ENCODE measurements around the gene FNDC11. TPM values are rescaled to one million over a fixed set of nuclear protein-coding genes. Genes with fewer than 3 reads are reported as not detected.

Gene FNDC11
- total and polyA plus RNA-seq, 2 of the 13 experiments (the other 11 are each of a cell fraction or from before 2014, with no cell fraction given): 0.07 TPM; not detected in 1

DNA sequence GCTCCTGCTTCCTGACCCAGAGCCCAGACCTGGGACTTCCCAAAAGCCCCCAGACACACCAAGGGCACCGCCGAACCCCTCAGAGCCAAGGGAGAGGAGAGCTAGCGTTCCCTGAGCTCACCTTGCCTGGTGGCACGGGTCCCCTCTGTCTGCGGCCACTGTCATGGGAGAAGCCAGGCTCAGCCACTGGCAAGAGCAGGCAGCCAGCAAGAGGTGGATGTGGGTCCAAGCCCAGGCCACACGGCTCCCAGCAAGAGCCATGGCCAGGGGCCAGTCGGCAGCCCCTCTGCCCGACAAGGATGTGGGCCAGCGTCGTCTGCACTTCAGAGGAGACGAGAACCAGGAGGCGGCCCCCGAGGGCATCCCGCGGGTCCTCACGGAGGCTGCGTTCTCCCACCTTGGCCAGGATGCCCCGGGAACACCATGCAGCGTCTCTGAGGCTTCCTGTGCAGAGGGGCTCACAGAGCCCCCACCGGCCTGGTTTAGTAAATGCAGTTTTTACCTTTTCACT lies 35.6 kb upstream of the FNDC11 start (continued):
- TF ChIP-seq, protein P1, sequence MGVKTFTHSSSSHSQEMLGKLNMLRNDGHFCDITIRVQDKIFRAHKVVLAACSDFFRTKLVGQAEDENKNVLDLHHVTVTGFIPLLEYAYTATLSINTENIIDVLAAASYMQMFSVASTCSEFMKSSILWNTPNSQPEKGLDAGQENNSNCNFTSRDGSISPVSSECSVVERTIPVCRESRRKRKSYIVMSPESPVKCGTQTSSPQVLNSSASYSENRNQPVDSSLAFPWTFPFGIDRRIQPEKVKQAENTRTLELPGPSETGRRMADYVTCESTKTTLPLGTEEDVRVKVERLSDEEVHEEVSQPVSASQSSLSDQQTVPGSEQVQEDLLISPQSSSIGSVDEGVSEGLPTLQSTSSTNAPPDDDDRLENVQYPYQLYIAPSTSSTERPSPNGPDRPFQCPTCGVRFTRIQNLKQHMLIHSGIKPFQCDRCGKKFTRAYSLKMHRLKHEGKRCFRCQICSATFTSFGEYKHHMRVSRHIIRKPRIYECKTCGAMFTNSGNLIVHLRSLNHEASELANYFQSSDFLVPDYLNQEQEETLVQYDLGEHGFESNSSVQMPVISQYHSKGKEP (CRISPR knock-in tag; IDR thresholded peaks at IDR 0.05): no peak
- TF ChIP-seq KDM5A (IDR thresholded peaks at IDR 0.05; ENCODE audit: borderline replicate concordance, low read length): no peak
- TF ChIP-seq SNRNP70 (IDR thresholded peaks at IDR 0.05; ENCODE audit: low read depth, low read length): no peak
- TF ChIP-seq, protein P2, sequence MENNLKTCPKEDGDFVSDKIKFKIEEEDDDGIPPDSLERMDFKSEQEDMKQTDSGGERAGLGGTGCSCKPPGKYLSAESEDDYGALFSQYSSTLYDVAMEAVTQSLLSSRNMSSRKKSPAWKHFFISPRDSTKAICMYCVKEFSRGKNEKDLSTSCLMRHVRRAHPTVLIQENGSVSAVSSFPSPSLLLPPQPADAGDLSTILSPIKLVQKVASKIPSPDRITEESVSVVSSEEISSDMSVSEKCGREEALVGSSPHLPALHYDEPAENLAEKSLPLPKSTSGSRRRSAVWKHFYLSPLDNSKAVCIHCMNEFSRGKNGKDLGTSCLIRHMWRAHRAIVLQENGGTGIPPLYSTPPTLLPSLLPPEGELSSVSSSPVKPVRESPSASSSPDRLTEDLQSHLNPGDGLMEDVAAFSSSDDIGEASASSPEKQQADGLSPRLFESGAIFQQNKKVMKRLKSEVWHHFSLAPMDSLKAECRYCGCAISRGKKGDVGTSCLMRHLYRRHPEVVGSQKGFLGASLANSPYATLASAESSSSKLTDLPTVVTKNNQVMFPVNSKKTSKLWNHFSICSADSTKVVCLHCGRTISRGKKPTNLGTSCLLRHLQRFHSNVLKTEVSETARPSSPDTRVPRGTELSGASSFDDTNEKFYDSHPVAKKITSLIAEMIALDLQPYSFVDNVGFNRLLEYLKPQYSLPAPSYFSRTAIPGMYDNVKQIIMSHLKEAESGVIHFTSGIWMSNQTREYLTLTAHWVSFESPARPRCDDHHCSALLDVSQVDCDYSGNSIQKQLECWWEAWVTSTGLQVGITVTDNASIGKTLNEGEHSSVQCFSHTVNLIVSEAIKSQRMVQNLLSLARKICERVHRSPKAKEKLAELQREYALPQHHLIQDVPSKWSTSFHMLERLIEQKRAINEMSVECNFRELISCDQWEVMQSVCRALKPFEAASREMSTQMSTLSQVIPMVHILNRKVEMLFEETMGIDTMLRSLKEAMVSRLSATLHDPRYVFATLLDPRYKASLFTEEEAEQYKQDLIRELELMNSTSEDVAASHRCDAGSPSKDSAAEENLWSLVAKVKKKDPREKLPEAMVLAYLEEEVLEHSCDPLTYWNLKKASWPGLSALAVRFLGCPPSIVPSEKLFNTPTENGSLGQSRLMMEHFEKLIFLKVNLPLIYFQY (CRISPR knock-in tag; IDR thresholded peaks at IDR 0.05; ENCODE audit: borderline replicate concordance): no peak
- TF ChIP-seq, protein P3, sequence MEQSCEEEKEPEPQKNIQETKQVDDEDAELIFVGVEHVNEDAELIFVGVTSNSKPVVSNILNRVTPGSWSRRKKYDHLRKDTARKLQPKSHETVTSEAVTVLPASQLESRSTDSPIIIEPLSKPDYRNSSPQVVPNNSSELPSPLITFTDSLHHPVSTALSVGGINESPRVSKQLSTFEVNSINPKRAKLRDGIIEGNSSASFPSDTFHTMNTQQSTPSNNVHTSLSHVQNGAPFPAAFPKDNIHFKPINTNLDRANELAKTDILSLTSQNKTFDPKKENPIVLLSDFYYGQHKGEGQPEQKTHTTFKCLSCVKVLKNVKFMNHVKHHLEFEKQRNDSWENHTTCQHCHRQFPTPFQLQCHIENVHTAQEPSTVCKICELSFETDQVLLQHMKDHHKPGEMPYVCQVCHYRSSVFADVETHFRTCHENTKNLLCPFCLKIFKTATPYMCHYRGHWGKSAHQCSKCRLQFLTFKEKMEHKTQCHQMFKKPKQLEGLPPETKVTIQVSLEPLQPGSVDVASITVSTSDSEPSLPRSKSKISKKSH (CRISPR knock-in tag; IDR thresholded peaks at IDR 0.05; ENCODE audit: borderline replicate concordance): no peak
- no peak for TF ChIP-seq ZSCAN31 (CRISPR knock-in tag; IDR thresholded peaks at IDR 0.05; ENCODE audit: low read depth)
- TF ChIP-seq KAT7 (CRISPR knock-in tag; IDR thresholded peaks at IDR 0.05; ENCODE audit: borderline replicate concordance): no peak
- TF ChIP-seq, protein P4, sequence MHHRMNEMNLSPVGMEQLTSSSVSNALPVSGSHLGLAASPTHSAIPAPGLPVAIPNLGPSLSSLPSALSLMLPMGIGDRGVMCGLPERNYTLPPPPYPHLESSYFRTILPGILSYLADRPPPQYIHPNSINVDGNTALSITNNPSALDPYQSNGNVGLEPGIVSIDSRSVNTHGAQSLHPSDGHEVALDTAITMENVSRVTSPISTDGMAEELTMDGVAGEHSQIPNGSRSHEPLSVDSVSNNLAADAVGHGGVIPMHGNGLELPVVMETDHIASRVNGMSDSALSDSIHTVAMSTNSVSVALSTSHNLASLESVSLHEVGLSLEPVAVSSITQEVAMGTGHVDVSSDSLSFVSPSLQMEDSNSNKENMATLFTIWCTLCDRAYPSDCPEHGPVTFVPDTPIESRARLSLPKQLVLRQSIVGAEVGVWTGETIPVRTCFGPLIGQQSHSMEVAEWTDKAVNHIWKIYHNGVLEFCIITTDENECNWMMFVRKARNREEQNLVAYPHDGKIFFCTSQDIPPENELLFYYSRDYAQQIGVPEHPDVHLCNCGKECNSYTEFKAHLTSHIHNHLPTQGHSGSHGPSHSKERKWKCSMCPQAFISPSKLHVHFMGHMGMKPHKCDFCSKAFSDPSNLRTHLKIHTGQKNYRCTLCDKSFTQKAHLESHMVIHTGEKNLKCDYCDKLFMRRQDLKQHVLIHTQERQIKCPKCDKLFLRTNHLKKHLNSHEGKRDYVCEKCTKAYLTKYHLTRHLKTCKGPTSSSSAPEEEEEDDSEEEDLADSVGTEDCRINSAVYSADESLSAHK (CRISPR knock-in tag; IDR thresholded peaks at IDR 0.05; ENCODE audit: borderline replicate concordance): no peak
- TF ChIP-seq ZNF460 (CRISPR knock-in tag; IDR thresholded peaks at IDR 0.05; ENCODE audit: borderline replicate concordance): no peak
- TF ChIP-seq HNRNPK (IDR thresholded peaks at IDR 0.05; ENCODE audit: low read depth, low read length, poor library complexity, severe bottlenecking): no peak
- no peak for TF ChIP-seq KMT2B (CRISPR knock-in tag; IDR thresholded peaks at IDR 0.05)
- TF ChIP-seq ATF7 (IDR thresholded peaks at IDR 0.05): no peak
- peak; percentile 49; the same call in 1 of the 2 replicates for TF ChIP-seq ATF7 (CRISPR knock-in tag; IDR thresholded peaks at IDR 0.05)
- TF ChIP-seq SMC3 (IDR thresholded peaks at IDR 0.05; ENCODE audit: low read length): no peak
- no peak for TF ChIP-seq MEIS1 (CRISPR knock-in tag; IDR thresholded peaks at IDR 0.05; ENCODE audit: borderline replicate concordance)
- no peak for TF ChIP-seq ZNF766 (CRISPR knock-in tag; IDR thresholded peaks at IDR 0.05; ENCODE audit: borderline replicate concordance)
- TF ChIP-seq SMAD9 (CRISPR knock-in tag; IDR thresholded peaks at IDR 0.05): no peak
- TF ChIP-seq ZNF550 (CRISPR knock-in tag; IDR thresholded peaks at IDR 0.05; ENCODE audit: borderline replicate concordance): no peak

All from HepG2 (cell line).